Neuronal stem cell (in vitro differentiated cells): Measurements from ENCODE around the gene PAN2.
A peak's percentile ranks its signal among the peaks of the same experiment; 100 is the strongest.

ENCODE experiments used
- DNase-seq: peaks from one replicate; pipeline ENCODE4 v3.0.0-alpha.2; 2013; ENCODE audit warnings: low spot score
- H2AFZ ChIP-seq: one replicate; pipeline ENCODE4 v1.6.1; 2013; ENCODE audit warnings: mild to moderate bottlenecking, low read length, inconsistent platforms
- H2AK5ac ChIP-seq: 2 replicates; pipeline ENCODE4 v1.6.1; 2013; ENCODE audit warnings: low read depth, mild to moderate bottlenecking, inconsistent platforms, low read length, moderate library complexity, mixed read lengths
- H2BK120ac ChIP-seq: 2 replicates; pipeline ENCODE4 v1.6.1; 2013; ENCODE audit warnings: low read depth, mild to moderate bottlenecking, inconsistent platforms, low read length, moderate library complexity, mixed read lengths
- H2BK12ac ChIP-seq: one replicate; pipeline ENCODE4 v1.6.1; 2013; ENCODE audit warnings: low read length, inconsistent platforms
- H2BK15ac ChIP-seq: 2 replicates; pipeline ENCODE4 v1.6.1; 2013; ENCODE audit warnings: mild to moderate bottlenecking, low read length, inconsistent platforms, mixed read lengths
- H2BK5ac ChIP-seq: one replicate; pipeline ENCODE4 v1.6.1; 2013; ENCODE audit warnings: inconsistent platforms, mild to moderate bottlenecking, low read length, moderate library complexity
- H3K14ac ChIP-seq: one replicate; pipeline ENCODE4 v1.6.1; 2013; ENCODE audit warnings: low read length, inconsistent platforms
- H3K18ac ChIP-seq: 2 replicates; pipeline ENCODE4 v1.6.1; 2013; ENCODE audit warnings: low read length, inconsistent platforms
- H3K23ac ChIP-seq: 2 replicates; pipeline ENCODE4 v1.6.1; 2013; ENCODE audit warnings: low read depth, mild to moderate bottlenecking, mixed read lengths, low read length, inconsistent platforms; ENCODE audit not compliant: poor library complexity
- H3K27ac ChIP-seq: replicated peaks from 3 replicates; pipeline ENCODE4 v1.5.1; 2013; ENCODE audit warnings: low read length, inconsistent platforms
- H3K27me3 ChIP-seq, 3 experiments: 2 replicates each; pipeline ENCODE4 v1.6.1; 2013; ENCODE audit warnings: low read length in 3 of 3, mild to moderate bottlenecking in 2 of 3, inconsistent platforms in 1 of 3, low read depth in 1 of 3, mixed read lengths in 1 of 3, moderate library complexity in 1 of 3; ENCODE audit not compliant: control insufficient read depth in 3 of 3, insufficient read depth in 3 of 3
- H3K36me3 ChIP-seq, 2 donors: replicated peaks in 1 of 2; 2 replicates each; pipeline ENCODE4 v1.6.1; 2013; ENCODE audit warnings: low read length in 2 of 2; ENCODE audit not compliant: control insufficient read depth in 2 of 2, insufficient read depth in 2 of 2
- H3K4ac ChIP-seq: 2 replicates; pipeline ENCODE4 v1.6.1; 2013; ENCODE audit warnings: inconsistent platforms, mild to moderate bottlenecking, low read length, moderate library complexity
- H3K4me1 ChIP-seq, 2 donors: 1 replicate in 1 of 2; 2 replicates in 1 of 2; pipeline ENCODE4 v1.6.1; 2013; ENCODE audit warnings: low read length in 2 of 2, low read depth in 1 of 2; ENCODE audit not compliant: control insufficient read depth in 2 of 2, insufficient read depth in 1 of 2
- H3K4me2 ChIP-seq: one replicate; pipeline ENCODE4 v1.6.1; 2013; ENCODE audit warnings: mild to moderate bottlenecking, low read length, inconsistent platforms; ENCODE audit not compliant: insufficient read depth, poor library complexity, severe bottlenecking
- H3K4me3 ChIP-seq, 2 donors: 2 replicates each; pipeline ENCODE4 v1.5.1; 2013; ENCODE audit warnings: low read length in 2 of 2, mild to moderate bottlenecking in 2 of 2, inconsistent platforms in 1 of 2, moderate library complexity in 1 of 2
- H3K79me1 ChIP-seq: one replicate; pipeline ENCODE4 v1.6.1; 2013; ENCODE audit warnings: low read depth, mild to moderate bottlenecking, inconsistent platforms, low read length, moderate library complexity
- H3K9ac ChIP-seq: one replicate; pipeline ENCODE4 v1.6.1; 2013; ENCODE audit warnings: mild to moderate bottlenecking, low read depth, low read length, inconsistent platforms; ENCODE audit not compliant: poor library complexity
- H3K9me3 ChIP-seq, 2 donors: replicated peaks in 1 of 2; 2 replicates each; pipeline versions ENCODE3 to v1.6.1; 2013; ENCODE audit warnings: low read length in 2 of 2, mild to moderate bottlenecking in 2 of 2, inconsistent platforms in 1 of 2, low read depth in 1 of 2, mixed read lengths in 1 of 2, moderate library complexity in 1 of 2; ENCODE audit not compliant: control insufficient read depth in 2 of 2, insufficient read depth in 1 of 2
- H4K8ac ChIP-seq: one replicate; pipeline ENCODE4 v1.6.1; 2013; ENCODE audit warnings: low read depth, mild to moderate bottlenecking, inconsistent platforms, low read length, moderate library complexity
- H4K91ac ChIP-seq: one replicate; pipeline ENCODE4 v1.6.1; 2013; ENCODE audit warnings: low read length, low read depth, mild to moderate bottlenecking, inconsistent platforms; ENCODE audit not compliant: poor library complexity
- WGBS, 2 donors: extraction: QIAGEN DNeasy Blood & Tissue Kit; methylation state at CpG; one replicate each; pipeline ENCODE4 v1.1.7; 2013; ENCODE audit warnings: missing lambda C conversion rate in 2 of 2, mixed read lengths in 1 of 2; ENCODE audit not compliant: insufficient read length in 2 of 2, insufficient replicate concordance in 1 of 2; ENCODE audit errors: extremely low coverage in 2 of 2; 5-methylcytosine and 5-hydroxymethylcytosine counted together

Gene PAN2

GRCh38 chr12:56304872-56305590, 28.8 kb downstream of the PAN2 start:
- no peak overlapping the region for H2BK120ac ChIP-seq
- no peaks in the 10 kb centered on the region for H3K27me3 ChIP-seq
- H3K4me1 ChIP-seq, result peaks cover 5% of the 10 kb centered on the region in 2 donors
- no peak overlapping the region for H2BK12ac ChIP-seq
- no peak overlapping the region for H3K18ac ChIP-seq
- no peak overlapping the region for H2BK5ac ChIP-seq
- no peak overlapping the region for H3K14ac ChIP-seq
- H3K9ac ChIP-seq, result no peak overlapping the region
- no peak overlapping the region for H3K4ac ChIP-seq
- H2AK5ac ChIP-seq, result no peak overlapping the region
- H3K27ac ChIP-seq, result no peak overlapping the region
- H3K4me2 ChIP-seq, result no peak overlapping the region
- no peak overlapping the region for H3K4me3 ChIP-seq
- H4K8ac ChIP-seq, result no peak overlapping the region
- no CpG with 5 or more reads among the region's 8 CpGs for WGBS, 2 donors
- no peaks in the 10 kb centered on the region for H3K9me3 ChIP-seq
- peaks cover 2% of the 10 kb centered on the region for H3K79me1 ChIP-seq
- H3K23ac ChIP-seq, result no peak overlapping the region
- H2AFZ ChIP-seq, result no peak overlapping the region
- peaks cover 16 to 73% of the 10 kb centered on the region in 2 donors for H3K36me3 ChIP-seq
- no peak for DNase-seq
- no peak overlapping the region for H2BK15ac ChIP-seq
- no peak overlapping the region for H4K91ac ChIP-seq

- H2BK15ac ChIP-seq, result no peak overlapping the region
- no peak overlapping the region for H3K9ac ChIP-seq
- H3K4ac ChIP-seq, result no peak overlapping the region
- H3K27ac ChIP-seq, result no peak overlapping the region
- H3K4me1 ChIP-seq, result peaks cover 5 to 6% of the 10 kb centered on the region in 2 donors
- no peak overlapping the region for H3K4me2 ChIP-seq
- H2BK120ac ChIP-seq, result no peak overlapping the region
- H2AFZ ChIP-seq, result no peak overlapping the region
- no peak overlapping the region for H2BK12ac ChIP-seq
- no peak for DNase-seq
- no peak overlapping the region for H3K14ac ChIP-seq
- no peak overlapping the region for H3K18ac ChIP-seq
- no peaks in the 10 kb centered on the region for H3K27me3 ChIP-seq
- no peaks in the 10 kb centered on the region for H3K9me3 ChIP-seq
- no peak overlapping the region for H3K23ac ChIP-seq
- H3K36me3 ChIP-seq, result peaks cover 12 to 68% of the 10 kb centered on the region in 2 donors
- peaks cover 5% of the 10 kb centered on the region for H3K79me1 ChIP-seq
- no peak overlapping the region for H2BK5ac ChIP-seq
- no CpG with 5 or more reads among the region's 3 CpGs for WGBS, 2 donors
- H4K91ac ChIP-seq, result no peak overlapping the region
- H4K8ac ChIP-seq, result no peak overlapping the region
- no peak overlapping the region for H3K4me3 ChIP-seq
- no peak overlapping the region for H2AK5ac ChIP-seq
Observed at GRCh38 chr12:56304276-56304675, 29.5 kb downstream of the PAN2 start.

GRCh38 chr12:56300644-56301464, 32.9 kb downstream of the PAN2 start:
- H3K27me3 ChIP-seq, result no peaks in the 10 kb centered on the region
- WGBS, 2 donors, result no CpG with 5 or more reads among the region's 21 CpGs
- no peak for DNase-seq

More at GRCh38 chr12:56300644-56301464, 32.9 kb downstream of the PAN2 start:
- H3K79me1 ChIP-seq, result peaks cover 5% of the 10 kb centered on the region
- no peak overlapping the region for H4K8ac ChIP-seq
- H3K27ac ChIP-seq, result peak overlapping the region; percentile 65
- H3K36me3 ChIP-seq, result peaks cover 4 to 67% of the 10 kb centered on the region in 2 donors
- H2BK120ac ChIP-seq, result no peak overlapping the region
- H3K4me3 ChIP-seq, result peak overlapping the region; percentile 52 to 56
- H3K18ac ChIP-seq, result no peak overlapping the region
- H3K9ac ChIP-seq, result no peak overlapping the region
- H4K91ac ChIP-seq, result no peak overlapping the region
- H2BK12ac ChIP-seq, result no peak overlapping the region
- H3K4me2 ChIP-seq, result peak overlapping the region; percentile 54
- peak overlapping the region; percentile 11 for H2AK5ac ChIP-seq
- H3K14ac ChIP-seq, result no peak overlapping the region
- no peak overlapping the region for H2BK15ac ChIP-seq
- H3K9me3 ChIP-seq, result no peaks in the 10 kb centered on the region
- no peak overlapping the region for H3K4ac ChIP-seq
- H2AFZ ChIP-seq, result peak overlapping the region; percentile 72
- no peak overlapping the region for H3K23ac ChIP-seq
- H2BK5ac ChIP-seq, result no peak overlapping the region
- H3K4me1 ChIP-seq, result peaks cover 6 to 10% of the 10 kb centered on the region in 2 donors
